Mesendoderm (in vitro differentiated cells): Measurements from ENCODE around the gene PLEKHG4.

Source experiments
- DNase-seq: peaks from one replicate; pipeline ENCODE4 v3.0.0; 2013
- H2AK5ac ChIP-seq: 2 replicates; pipeline ENCODE4 v1.6.1; 2013; ENCODE audit warnings: low read length, inconsistent platforms
- H2BK120ac ChIP-seq: 2 replicates; pipeline ENCODE4 v1.6.1; 2013; ENCODE audit warnings: low read depth, mild to moderate bottlenecking, low read length, moderate library complexity, mixed read lengths
- H2BK15ac ChIP-seq: replicated peaks from 2 replicates; pipeline ENCODE4 v1.6.1; 2013; ENCODE audit warnings: low read depth, mild to moderate bottlenecking, moderate library complexity
- H2BK5ac ChIP-seq: 2 replicates; pipeline ENCODE4 v1.6.1; 2013; ENCODE audit warnings: low read length, inconsistent platforms
- H3K18ac ChIP-seq: 2 replicates; pipeline ENCODE4 v1.6.1; 2013; ENCODE audit warnings: mild to moderate bottlenecking, low read length, mixed read lengths
- H3K23ac ChIP-seq: one replicate; pipeline ENCODE4 v1.6.1; 2013; ENCODE audit warnings: low read length
- H3K27ac ChIP-seq: 2 replicates; pipeline ENCODE4 v1.5.1; 2013; ENCODE audit warnings: low read depth, mild to moderate bottlenecking, inconsistent platforms, low read length, moderate library complexity
- H3K27me3 ChIP-seq: 2 replicates; pipeline ENCODE4 v1.6.1; 2013; ENCODE audit warnings: low read length, control low read depth, mild to moderate bottlenecking, inconsistent platforms; ENCODE audit not compliant: insufficient read depth, poor library complexity
- H3K36me3 ChIP-seq: 2 replicates; pipeline ENCODE4 v1.6.1; 2013; ENCODE audit warnings: low read length, inconsistent platforms; ENCODE audit not compliant: control insufficient read depth, insufficient read depth
- H3K4ac ChIP-seq: one replicate; pipeline ENCODE4 v1.6.1; 2013; ENCODE audit warnings: low read depth, mild to moderate bottlenecking, low read length, moderate library complexity
- H3K4me1 ChIP-seq: 2 replicates; pipeline ENCODE4 v1.6.1; 2013; ENCODE audit warnings: low read depth, low read length, inconsistent platforms; ENCODE audit not compliant: control insufficient read depth
- H3K4me2 ChIP-seq: 2 replicates; pipeline ENCODE4 v1.6.1; 2013; ENCODE audit warnings: low read length
- H3K4me3 ChIP-seq: 2 replicates; pipeline ENCODE4 v1.5.1; 2013; ENCODE audit warnings: mild to moderate bottlenecking, low read length
- H3K56ac ChIP-seq: one replicate; pipeline ENCODE4 v1.6.1; 2013; ENCODE audit warnings: low read length
- H3K79me1 ChIP-seq: 2 replicates; pipeline ENCODE4 v1.6.1; 2013; ENCODE audit warnings: low read length, inconsistent platforms
- H3K79me2 ChIP-seq: 2 replicates; pipeline ENCODE4 v1.6.1; 2013; ENCODE audit warnings: mild to moderate bottlenecking, low read length; ENCODE audit not compliant: control insufficient read depth, insufficient read depth
- H3K9ac ChIP-seq: 2 replicates; pipeline ENCODE4 v1.6.1; 2013; ENCODE audit warnings: low read length, inconsistent platforms
- H4K5ac ChIP-seq: one replicate; pipeline ENCODE4 v1.6.1; 2013; ENCODE audit warnings: low read length
- H4K8ac ChIP-seq: one replicate; pipeline ENCODE4 v1.6.1; 2013; ENCODE audit warnings: low read depth, mild to moderate bottlenecking, control low read depth, low read length, moderate library complexity
- WGBS: extraction: QIAGEN DNeasy Blood & Tissue Kit; methylation state at CpG from one replicate; pipeline ENCODE4 v1.1.7; 2013; ENCODE audit warnings: low lambda C conversion rate, missing lambda C conversion rate; ENCODE audit not compliant: insufficient coverage; ENCODE audit errors: extremely low coverage; 5-methylcytosine and 5-hydroxymethylcytosine counted together

PLEKHG4 gene

GRCh38 chr16:67336648-67337047, 57.3 kb downstream of the PLEKHG4 start:
- H4K8ac ChIP-seq, result no peak overlapping the region
- H2BK5ac ChIP-seq, result no peak overlapping the region
- no peak overlapping the region for H2BK15ac ChIP-seq
- H3K4me2 ChIP-seq, result no peak overlapping the region
- no peaks in the 10 kb centered on the region for H3K4me1 ChIP-seq
- H3K9ac ChIP-seq, result no peak overlapping the region
- no peak overlapping the region for H3K23ac ChIP-seq
- H3K79me2 ChIP-seq, result no peaks in the 10 kb centered on the region
- H3K27ac ChIP-seq, result no peak overlapping the region
- no peaks in the 10 kb centered on the region for H3K36me3 ChIP-seq
- H3K4me3 ChIP-seq, result no peak overlapping the region
- no peak overlapping the region for H2AK5ac ChIP-seq
- no peak for DNase-seq
- no peak overlapping the region for H4K5ac ChIP-seq
- H3K18ac ChIP-seq, result no peak overlapping the region
- no peak overlapping the region for H3K56ac ChIP-seq
- H3K79me1 ChIP-seq, result no peaks in the 10 kb centered on the region
- H3K27me3 ChIP-seq, result no peaks in the 10 kb centered on the region
- H3K4ac ChIP-seq, result no peak overlapping the region
- no CpG with 5 or more reads among the region's 1 CpG for WGBS
- H2BK120ac ChIP-seq, result no peak overlapping the region
